ENCODE data around the gene PRADC1.
"Not testable (repeated sequence)": the region's sequence is repeated elsewhere in the genome, so short reads cannot be mapped to it uniquely, and the experiment has no call there.

The PRADC1 gene

GRCh38 chr2:73200281-73200680 lies 32.8 kb downstream of the PRADC1 start:
- not testable (repeated sequence) for DNase-seq

DNA sequence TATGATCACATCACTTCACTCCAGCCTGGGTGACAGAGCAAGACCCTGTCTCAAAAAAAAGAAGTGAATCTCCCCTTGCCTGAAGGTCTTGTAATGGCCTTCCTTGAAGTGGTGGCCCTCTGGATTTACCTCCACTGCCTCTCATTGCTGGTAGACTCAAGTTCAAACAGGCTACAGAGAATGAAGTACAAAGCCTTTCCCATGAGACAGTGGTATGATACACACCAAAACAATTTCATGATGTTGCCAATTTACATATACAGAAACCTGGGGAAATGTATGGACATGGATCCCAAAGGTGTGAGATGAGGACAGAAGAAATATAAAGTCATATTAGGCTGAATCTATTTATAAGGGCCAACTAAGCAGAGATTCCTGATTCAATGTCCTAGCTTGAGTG lies 35.5 kb downstream of the PRADC1 start:
- DNase-seq = no peak

- DNase-seq = no peak
Measured at GRCh38 chr2:73187549-73187948, 45.5 kb downstream of the PRADC1 start.

- DNase-seq = no peak
Measured at GRCh38 chr2:73185965-73186364, 47.1 kb downstream of the PRADC1 start.

Data from CD4-positive, alpha-beta T cell treated with Interleukin-12 subunit alpha and Interleukin-12 subunit beta, for 1 hour (primary cell).